ENCODE measurements around the gene ENPEP. TPM values are rescaled to one million over a fixed set of nuclear protein-coding genes. Genes with fewer than 3 reads are reported as not detected.

Gene ENPEP
- total RNA-seq, 1 donor from 2014 or later = 2.4 TPM

DNA sequence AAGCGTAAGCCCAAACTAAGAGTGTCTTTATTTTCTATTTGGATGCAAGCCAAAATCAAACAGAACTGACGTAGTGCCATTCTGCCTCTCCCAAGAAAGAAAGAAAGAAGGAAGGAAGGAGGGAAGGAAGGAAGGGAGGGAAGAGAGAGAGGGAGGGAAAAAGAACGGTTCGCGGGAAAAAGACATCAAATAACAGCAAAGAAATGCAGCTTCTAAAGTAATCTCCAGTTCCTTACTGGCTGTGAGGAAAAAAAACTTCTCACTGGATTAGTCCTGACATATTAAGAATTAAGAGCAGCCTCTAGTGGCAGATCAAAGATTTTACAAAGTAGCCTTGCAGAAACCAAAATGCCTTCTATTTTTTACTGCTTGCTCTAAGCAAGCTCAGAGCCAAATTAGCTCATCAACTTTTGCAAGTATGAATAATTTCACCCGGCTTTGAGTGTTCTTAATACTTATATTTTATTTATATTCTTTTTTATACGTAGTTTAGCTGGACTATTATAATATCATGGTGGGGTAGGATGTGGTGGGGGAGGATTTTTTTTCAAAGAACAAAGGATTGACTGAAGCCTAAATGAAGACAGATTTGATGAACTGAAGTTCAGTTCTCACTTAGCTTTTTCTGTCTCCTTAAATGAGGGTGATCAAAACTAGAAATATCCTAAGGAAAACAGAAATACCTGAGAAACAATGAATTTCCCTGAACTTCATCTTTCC lies 110.3 kb downstream of the ENPEP start:
- peaks cover 2% of the 10 kb centered on the region for H3K9me3 Mint-ChIP-seq (ENCODE audit: unreplicated experiment)
- no peaks in the 10 kb centered on the region for H3K27me3 Mint-ChIP-seq (ENCODE audit: unreplicated experiment)
- no peak for DNase-seq
- no peak overlapping the region for H3K4me3 Mint-ChIP-seq (ENCODE audit: unreplicated experiment)
- TF ChIP-seq, protein P1, sequence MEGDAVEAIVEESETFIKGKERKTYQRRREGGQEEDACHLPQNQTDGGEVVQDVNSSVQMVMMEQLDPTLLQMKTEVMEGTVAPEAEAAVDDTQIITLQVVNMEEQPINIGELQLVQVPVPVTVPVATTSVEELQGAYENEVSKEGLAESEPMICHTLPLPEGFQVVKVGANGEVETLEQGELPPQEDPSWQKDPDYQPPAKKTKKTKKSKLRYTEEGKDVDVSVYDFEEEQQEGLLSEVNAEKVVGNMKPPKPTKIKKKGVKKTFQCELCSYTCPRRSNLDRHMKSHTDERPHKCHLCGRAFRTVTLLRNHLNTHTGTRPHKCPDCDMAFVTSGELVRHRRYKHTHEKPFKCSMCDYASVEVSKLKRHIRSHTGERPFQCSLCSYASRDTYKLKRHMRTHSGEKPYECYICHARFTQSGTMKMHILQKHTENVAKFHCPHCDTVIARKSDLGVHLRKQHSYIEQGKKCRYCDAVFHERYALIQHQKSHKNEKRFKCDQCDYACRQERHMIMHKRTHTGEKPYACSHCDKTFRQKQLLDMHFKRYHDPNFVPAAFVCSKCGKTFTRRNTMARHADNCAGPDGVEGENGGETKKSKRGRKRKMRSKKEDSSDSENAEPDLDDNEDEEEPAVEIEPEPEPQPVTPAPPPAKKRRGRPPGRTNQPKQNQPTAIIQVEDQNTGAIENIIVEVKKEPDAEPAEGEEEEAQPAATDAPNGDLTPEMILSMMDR (IDR thresholded peaks at IDR 0.05; ENCODE audit: partially characterized antibody, unreplicated experiment) = no peak
- no peak overlapping the region for H3K27ac Mint-ChIP-seq (ENCODE audit: unreplicated experiment)
- no peaks in the 10 kb centered on the region for H3K36me3 Mint-ChIP-seq (ENCODE audit: unreplicated experiment)
- no peaks in the 10 kb centered on the region for H3K4me1 Mint-ChIP-seq (ENCODE audit: low read depth, unreplicated experiment)

DNA sequence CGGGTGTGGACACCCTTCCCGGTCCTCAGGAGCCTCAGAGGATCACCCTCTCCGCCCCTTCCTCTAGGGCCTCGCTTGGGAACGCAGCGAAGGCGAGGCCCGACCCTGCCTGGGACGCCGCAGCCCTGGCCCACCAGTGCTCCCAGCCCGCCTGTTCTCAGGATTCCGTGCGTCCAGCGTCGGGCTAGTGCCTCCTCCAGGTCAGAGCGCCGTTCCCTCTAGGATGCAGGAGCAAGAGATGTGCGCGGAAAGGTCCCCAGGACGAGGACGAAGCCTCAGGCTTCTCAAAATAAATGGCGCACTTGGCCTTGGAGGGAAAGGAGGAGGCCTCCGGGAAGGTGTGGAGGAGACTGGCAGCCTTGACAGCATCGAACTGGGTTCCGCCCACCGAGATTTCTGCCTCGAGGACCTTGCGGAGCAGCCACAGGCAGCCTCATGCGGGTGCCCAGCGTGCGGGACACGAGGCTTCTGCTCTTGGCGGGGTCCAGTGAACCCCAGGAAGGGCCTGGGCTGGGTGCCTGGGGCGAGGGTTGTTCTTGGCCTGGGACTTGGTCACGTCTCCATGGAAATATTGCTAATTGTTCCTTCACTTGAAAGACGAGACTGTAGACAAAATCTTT lies 111.8 kb downstream of the ENPEP start:
- no peaks in the 10 kb centered on the region for H3K36me3 Mint-ChIP-seq (ENCODE audit: unreplicated experiment)
- H3K4me3 Mint-ChIP-seq (ENCODE audit: unreplicated experiment) = no peak overlapping the region
- H3K4me1 Mint-ChIP-seq (ENCODE audit: low read depth, unreplicated experiment) = no peaks in the 10 kb centered on the region
- peaks cover 2% of the 10 kb centered on the region for H3K9me3 Mint-ChIP-seq (ENCODE audit: unreplicated experiment)
- no peak overlapping the region for H3K27ac Mint-ChIP-seq (ENCODE audit: unreplicated experiment)
- no peak for DNase-seq
- TF ChIP-seq, protein P1 (IDR thresholded peaks at IDR 0.05; ENCODE audit: partially characterized antibody, unreplicated experiment) = no peak
- H3K27me3 Mint-ChIP-seq (ENCODE audit: unreplicated experiment) = no peaks in the 10 kb centered on the region

DNA sequence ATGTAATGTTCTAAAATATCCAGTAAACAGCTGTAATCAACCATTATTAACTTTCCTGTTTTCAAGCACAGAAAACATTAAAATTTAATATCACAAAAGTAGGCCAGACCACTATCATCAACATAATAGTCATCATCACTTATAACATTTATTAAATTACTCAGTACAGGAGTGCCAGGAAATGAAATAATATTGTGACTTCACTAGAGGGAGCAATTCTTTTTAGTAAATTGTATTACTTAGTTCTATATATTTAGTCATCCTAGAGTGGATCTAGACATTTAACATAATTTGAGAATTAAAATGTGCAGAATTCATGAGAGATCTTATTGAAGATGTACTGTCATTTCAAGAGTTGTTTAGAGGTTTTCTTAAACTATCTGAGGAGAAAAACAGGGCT lies 113.3 kb downstream of the ENPEP start:
- Mint-ChIP-seq H3K27ac (ENCODE audit: unreplicated experiment) (no peak overlapping the region), H3K9me3 (ENCODE audit: unreplicated experiment) (peaks cover 2% of the 10 kb centered on the region), H3K4me3 (ENCODE audit: unreplicated experiment) (no peak overlapping the region), H3K27me3 (ENCODE audit: unreplicated experiment) (no peaks in the 10 kb centered on the region), H3K4me1 (ENCODE audit: low read depth, unreplicated experiment) (no peaks in the 10 kb centered on the region), H3K36me3 (ENCODE audit: unreplicated experiment) (no peaks in the 10 kb centered on the region)
- TF ChIP-seq, protein P1 (IDR thresholded peaks at IDR 0.05; ENCODE audit: partially characterized antibody, unreplicated experiment) = no peak
- DNase-seq = no peak

DNA sequence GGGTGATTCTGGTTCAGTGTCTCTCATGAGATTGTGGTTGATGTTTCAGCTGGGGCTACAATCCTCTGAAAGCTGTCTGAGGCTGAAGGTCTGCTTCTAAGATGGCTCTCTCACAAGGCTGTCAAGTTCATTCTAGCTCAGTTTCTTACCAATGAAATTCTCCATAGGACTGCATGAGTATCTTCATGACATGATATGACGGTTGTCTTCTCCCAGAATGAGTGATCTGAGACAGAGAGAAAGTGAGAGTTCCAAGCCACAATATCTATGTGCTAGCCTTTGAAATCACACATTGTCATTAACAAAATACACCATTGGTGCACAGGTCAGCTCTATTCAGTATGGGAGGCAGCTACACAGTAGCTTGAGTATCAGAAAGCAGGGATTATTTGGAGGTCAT lies 119.6 kb downstream of the ENPEP start:
- Mint-ChIP-seq H3K4me1 (ENCODE audit: low read depth, unreplicated experiment) (no peaks in the 10 kb centered on the region), H3K9me3 (ENCODE audit: unreplicated experiment) (no peaks in the 10 kb centered on the region), H3K27me3 (ENCODE audit: unreplicated experiment) (no peaks in the 10 kb centered on the region)

More for the DNA sequence above, 119.6 kb downstream of the ENPEP start:
- no peak overlapping the region for H3K4me3 Mint-ChIP-seq (ENCODE audit: unreplicated experiment)
- no peaks in the 10 kb centered on the region for H3K36me3 Mint-ChIP-seq (ENCODE audit: unreplicated experiment)
- DNase-seq = no peak
- H3K27ac Mint-ChIP-seq (ENCODE audit: unreplicated experiment) = no peak overlapping the region
- TF ChIP-seq, protein P1 (IDR thresholded peaks at IDR 0.05; ENCODE audit: partially characterized antibody, unreplicated experiment) = no peak

Measured in glutamatergic neuron (in vitro differentiated cells).